ENCODE results near the gene TMPRSS13.

DNA sequence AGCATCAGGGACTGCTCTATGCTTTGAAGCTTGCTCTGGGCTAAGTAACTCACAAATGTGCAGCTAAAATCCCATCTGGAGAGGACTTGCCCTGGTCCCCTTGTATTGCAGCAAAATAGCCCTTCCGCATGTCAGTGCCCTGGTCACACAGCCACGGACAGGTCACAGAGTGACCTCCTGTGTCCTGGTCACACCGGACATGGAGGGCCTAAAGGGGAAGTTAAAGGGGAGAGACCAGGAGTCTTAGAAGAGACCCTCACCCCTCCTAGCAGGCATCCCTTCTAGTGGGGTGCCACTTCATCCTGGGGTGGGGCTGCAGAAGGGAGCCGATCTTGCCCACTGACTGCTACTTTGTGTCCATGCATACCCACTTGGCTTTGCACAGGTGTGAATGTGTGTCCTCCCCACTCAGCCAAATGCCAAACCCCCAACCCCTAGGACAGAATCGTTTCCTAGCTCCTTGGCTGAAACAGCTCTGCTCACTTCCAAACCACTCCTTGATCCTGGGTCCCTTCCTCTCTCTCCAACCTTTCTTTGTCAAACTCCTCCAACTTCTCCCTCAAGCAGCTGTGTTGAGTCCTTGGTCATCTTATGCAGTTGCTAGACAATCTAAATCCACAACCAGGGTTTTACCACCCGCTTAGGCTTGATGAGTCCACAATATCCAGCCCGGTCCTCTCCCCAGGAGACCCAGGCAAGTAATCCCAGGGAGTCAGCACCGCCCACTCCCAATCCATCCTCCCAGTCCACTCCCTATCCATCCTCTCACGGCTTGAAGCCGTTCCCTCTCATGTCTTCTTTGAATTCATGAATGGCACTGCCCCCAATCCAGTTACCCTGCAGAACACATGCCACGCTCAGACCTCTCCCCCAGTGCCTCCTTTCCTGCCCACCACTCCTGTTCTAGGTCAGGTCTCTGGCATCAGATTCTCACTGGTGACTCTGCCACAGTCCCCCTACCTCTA, 49.4 kb downstream of the TMPRSS13 start:
- TF ChIP-seq, protein P1, sequence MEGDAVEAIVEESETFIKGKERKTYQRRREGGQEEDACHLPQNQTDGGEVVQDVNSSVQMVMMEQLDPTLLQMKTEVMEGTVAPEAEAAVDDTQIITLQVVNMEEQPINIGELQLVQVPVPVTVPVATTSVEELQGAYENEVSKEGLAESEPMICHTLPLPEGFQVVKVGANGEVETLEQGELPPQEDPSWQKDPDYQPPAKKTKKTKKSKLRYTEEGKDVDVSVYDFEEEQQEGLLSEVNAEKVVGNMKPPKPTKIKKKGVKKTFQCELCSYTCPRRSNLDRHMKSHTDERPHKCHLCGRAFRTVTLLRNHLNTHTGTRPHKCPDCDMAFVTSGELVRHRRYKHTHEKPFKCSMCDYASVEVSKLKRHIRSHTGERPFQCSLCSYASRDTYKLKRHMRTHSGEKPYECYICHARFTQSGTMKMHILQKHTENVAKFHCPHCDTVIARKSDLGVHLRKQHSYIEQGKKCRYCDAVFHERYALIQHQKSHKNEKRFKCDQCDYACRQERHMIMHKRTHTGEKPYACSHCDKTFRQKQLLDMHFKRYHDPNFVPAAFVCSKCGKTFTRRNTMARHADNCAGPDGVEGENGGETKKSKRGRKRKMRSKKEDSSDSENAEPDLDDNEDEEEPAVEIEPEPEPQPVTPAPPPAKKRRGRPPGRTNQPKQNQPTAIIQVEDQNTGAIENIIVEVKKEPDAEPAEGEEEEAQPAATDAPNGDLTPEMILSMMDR (IDR thresholded peaks at IDR 0.05) = no peak
- TF ChIP-seq POLR2A (IDR thresholded peaks at IDR 0.05) = no peak
